Prostate gland (tissue), 2 donors: Measurements from ENCODE around the gene DCT. TPM values are rescaled to one million over a fixed set of nuclear protein-coding genes. Genes with fewer than 3 reads are reported as not detected.

Source experiments
- DNase-seq: peaks from one replicate; pipeline ENCODE4 v3.0.0-alpha.2; 2019; ENCODE audit warnings: low spot score
- H3K27ac ChIP-seq, 2 donors: fragments of 200-600 bp; sonication (generic); 2 replicates each; pipeline ENCODE4 v1.5.1; 2017 to 2019
- H3K27me3 ChIP-seq: fragments of 200-600 bp; sonication (generic); replicated peaks from 2 replicates; pipeline ENCODE4 v1.5.1; 2019; ENCODE audit not compliant: insufficient read depth
- H3K36me3 ChIP-seq, 2 donors: fragments of 200-600 bp; sonication (generic); 1 replicate in 1 of 2; 2 replicates in 1 of 2; pipeline versions ENCODE4 v1.5.1 to v1.8.1; 2017 to 2019
- H3K4me1 ChIP-seq: fragments of 200-600 bp; sonication (generic); replicated peaks from 2 replicates; pipeline ENCODE4 v1.5.1; 2019
- H3K4me3 ChIP-seq, 2 donors: fragments of 200-600 bp; sonication (generic); 2 replicates each; pipeline ENCODE4 v1.5.1; 2017 to 2019
- H3K9me3 ChIP-seq: fragments of 200-600 bp; sonication (generic); 2 replicates; pipeline ENCODE4 v1.5.1; 2017
- CTCF ChIP-seq, 4 experiments: fragments of 200-600 bp in 2 of 4; fragments of 450-650 bp in 2 of 4; sonication (generic) in 2 of 4; IDR thresholded peaks; 1 replicate in 3 of 4; 2 replicates in 1 of 4; pipeline ENCODE4 v1.5.1; 2016 to 2019; ENCODE audit warnings: antibody characterized with exemption in 4 of 4, mild to moderate bottlenecking in 2 of 4, moderate library complexity in 2 of 4
- POLR2A ChIP-seq: fragments of 450-650 bp; IDR thresholded peaks from one replicate; pipeline ENCODE4 v1.6.1; 2016; ENCODE audit warnings: antibody characterized with exemption, mild to moderate bottlenecking
- POLR2AphosphoS5 ChIP-seq: sonication (generic); formaldehyde crosslinking; IDR thresholded peaks from one replicate; pipeline ENCODE4 v1.6.1; 2017; ENCODE audit warnings: antibody characterized with exemption
- WGBS: methylation state at CpG from one replicate; pipeline ENCODE4 v1.1.5; 2018; 5-methylcytosine and 5-hydroxymethylcytosine counted together
- intact Hi-C: fragments of 100-400 bp; cut with DNase I; formaldehyde crosslinking; loops from one replicate; pipeline ENCODE4 v1.14.2; 2022
- total RNA-seq, 2 donors: library from RNA; depleted of rRNA; stranded (reverse); fragments of >200 nt; gene quantifications; one replicate each; pipeline ENCODE4 v1.1.0, GENCODE V29; 2016

DCT gene
- total RNA-seq, 2 donors from 2014 or later: 0.55 to 3.4 TPM

- intact Hi-C loops: no loop called here
- H3K36me3 ChIP-seq: no peaks in the 10 kb centered on the region
- no peaks in the 10 kb centered on the region for H3K9me3 ChIP-seq
- no peak overlapping the region for H3K27ac ChIP-seq
- no peaks in the 10 kb centered on the region for H3K4me1 ChIP-seq
- no peak for TF ChIP-seq POLR2AphosphoS5
- no peak for DNase-seq
- no peaks in the 10 kb centered on the region for H3K27me3 ChIP-seq
- WGBS: 86% methylated on average over 1 of the region's 1 CpG
- no peak overlapping the region for H3K4me3 ChIP-seq
These were observed 14.7 kb downstream of the DCT start for GRCh38 chr13:94464771-94465170.

GRCh38 chr13:94462670-94463069, 16.8 kb downstream of the DCT start:
- intact Hi-C loops: no loop called here
- no peak for DNase-seq
- H3K36me3 ChIP-seq: no peaks in the 10 kb centered on the region
- no peaks in the 10 kb centered on the region for H3K4me1 ChIP-seq
- WGBS: 86% methylated on average over 6 of the region's 6 CpGs
- no peaks in the 10 kb centered on the region for H3K27me3 ChIP-seq
- H3K4me3 ChIP-seq: no peak overlapping the region
- TF ChIP-seq POLR2AphosphoS5 (no peak), POLR2A (no peak), CTCF (IDR thresholded peaks at IDR 0.05) (no peak)
- H3K9me3 ChIP-seq: no peaks in the 10 kb centered on the region
- no peak overlapping the region for H3K27ac ChIP-seq

- Histone ChIP-seq H3K27ac (no peak overlapping the region), H3K4me3 (no peak overlapping the region), H3K27me3 (no peaks in the 10 kb centered on the region), H3K36me3 (no peaks in the 10 kb centered on the region), H3K9me3 (no peaks in the 10 kb centered on the region), H3K4me1 (no peaks in the 10 kb centered on the region)
- no peak for DNase-seq
- TF ChIP-seq POLR2A: no peak
- no peak for TF ChIP-seq POLR2AphosphoS5
- TF ChIP-seq CTCF (IDR thresholded peaks at IDR 0.05): no peak
- intact Hi-C loops: no loop called here
- WGBS: 96% methylated on average over 1 of the region's 1 CpG
These were observed 20.4 kb downstream of the DCT start for GRCh38 chr13:94459116-94459515.

- WGBS: 36% methylated on average over 2 of the region's 2 CpGs
- no peak for TF ChIP-seq CTCF (IDR thresholded peaks at IDR 0.05)
- no peak for TF ChIP-seq POLR2A
- no peak for TF ChIP-seq POLR2AphosphoS5
- intact Hi-C loops: no loop called here
These were observed 24.1 kb downstream of the DCT start for GRCh38 chr13:94455414-94455813.

GRCh38 chr13:94454906-94455305, 24.6 kb downstream of the DCT start:
- Histone ChIP-seq H3K36me3 (no peaks in the 10 kb centered on the region), H3K27me3 (no peaks in the 10 kb centered on the region), H3K27ac (no peak overlapping the region), H3K4me3 (no peak overlapping the region), H3K9me3 (no peaks in the 10 kb centered on the region), H3K4me1 (no peaks in the 10 kb centered on the region)
- no peak for TF ChIP-seq CTCF (IDR thresholded peaks at IDR 0.05)
- TF ChIP-seq POLR2A: no peak
- no peak for TF ChIP-seq POLR2AphosphoS5
- 89% methylated on average over 2 of the region's 2 CpGs for WGBS
- intact Hi-C loops: no loop called here
- no peak for DNase-seq

More at GRCh38 chr13:94455414-94455813, 24.1 kb downstream of the DCT start:
- no peak overlapping the region for H3K4me3 ChIP-seq
- H3K9me3 ChIP-seq: no peaks in the 10 kb centered on the region
- no peak overlapping the region for H3K27ac ChIP-seq
- DNase-seq: no peak
- no peaks in the 10 kb centered on the region for H3K36me3 ChIP-seq
- no peaks in the 10 kb centered on the region for H3K4me1 ChIP-seq
- H3K27me3 ChIP-seq: no peaks in the 10 kb centered on the region
